ENCODE results near the gene MS4A12.
"Not testable (repeated sequence)": the region's sequence is repeated elsewhere in the genome, so short reads cannot be mapped to it uniquely, and the experiment has no call there.

MS4A12 gene

GRCh38 chr11:60512651-60513225, 20.2 kb downstream of the MS4A12 start:
- no peak for DNase-seq (ENCODE audit: low spot score)

- DNase-seq (ENCODE audit: low spot score): no peak
Observed at GRCh38 chr11:60513496-60514460, 21.2 kb downstream of the MS4A12 start.

GRCh38 chr11:60515144-60515855, 22.7 kb downstream of the MS4A12 start, which contains the start of gene MS4A13:
MS4A13 (plus strand) TSS chr11:60515392; CDS start chr11:60518084, 2,692 bp downstream.
- no peak for DNase-seq (ENCODE audit: low spot score)

GRCh38 chr11:60528465-60528864, 35.9 kb downstream of the MS4A12 start:
- DNase-seq (ENCODE audit: low spot score): no peak

DNA sequence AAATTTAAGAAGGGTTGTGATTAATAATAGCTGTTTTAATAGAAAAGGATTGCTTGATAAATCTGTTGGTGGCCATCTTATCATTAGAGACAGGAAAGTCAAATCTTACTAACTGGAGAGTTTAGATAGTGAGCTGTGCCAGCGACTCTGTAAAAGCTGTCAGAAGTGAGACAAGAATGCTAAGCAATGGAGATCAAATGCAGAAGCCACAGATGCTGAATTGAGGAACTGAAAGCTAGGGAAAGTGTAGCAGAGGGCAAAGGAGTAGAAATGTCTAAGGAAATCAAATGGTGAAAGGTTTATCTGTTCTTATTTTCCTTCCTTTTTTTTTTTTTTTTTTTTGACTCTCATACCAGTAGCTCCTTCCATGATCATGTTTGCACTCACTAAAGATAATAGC, 36.4 kb downstream of the MS4A12 start:
- DNase-seq (ENCODE audit: low spot score): no peak

DNA sequence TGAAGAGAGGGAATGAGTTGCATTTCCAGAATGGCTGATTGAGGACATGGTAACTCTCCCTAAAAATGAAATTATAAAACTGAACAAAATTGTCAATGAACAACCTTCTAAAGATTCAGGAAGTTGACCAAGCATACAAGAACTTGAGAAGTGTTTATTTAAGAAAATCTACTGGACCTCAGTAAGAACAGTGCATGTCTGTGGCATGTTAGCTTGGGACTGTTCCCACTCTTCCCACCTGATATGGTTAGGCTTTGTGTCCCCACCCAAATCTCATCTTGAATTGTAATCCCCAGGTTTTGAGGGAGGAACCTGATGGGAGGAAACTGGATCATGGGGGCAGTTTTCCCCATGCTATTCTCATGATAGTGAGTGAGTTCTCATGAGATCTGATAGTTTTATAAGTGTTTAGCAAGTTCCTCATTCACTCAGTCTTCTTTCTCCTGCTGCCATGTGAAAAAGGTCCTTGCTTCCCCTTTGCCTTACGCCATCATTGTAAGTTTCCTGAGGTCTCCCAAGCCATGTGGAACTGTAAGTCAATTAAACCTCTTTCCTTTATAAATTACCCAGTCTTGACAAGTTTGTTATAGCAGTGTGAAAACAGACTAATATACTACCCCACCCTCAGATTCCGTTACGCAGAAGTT, 38.0 kb downstream of the MS4A12 start:
- DNase-seq (ENCODE audit: low spot score): no peak

DNA sequence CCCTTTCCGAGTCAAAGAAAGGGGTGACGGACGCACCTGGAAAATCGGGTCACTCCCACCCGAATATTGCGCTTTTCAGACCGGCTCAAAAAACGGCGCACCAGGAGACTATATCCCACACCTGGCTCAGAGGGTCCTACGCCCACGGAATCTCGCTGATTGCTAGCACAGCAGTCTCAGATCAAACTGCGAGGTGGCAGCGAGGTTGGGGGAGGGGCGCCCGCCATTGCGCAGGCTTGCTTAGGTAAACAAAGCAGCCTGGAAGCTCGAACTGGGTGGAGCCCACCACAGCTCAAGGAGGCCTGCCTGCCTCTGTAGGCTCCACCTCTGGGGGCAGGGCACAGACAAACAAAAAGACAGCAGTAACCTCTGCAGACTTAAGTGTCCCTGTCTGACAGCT, 39.8 kb downstream of the MS4A12 start:
- DNase-seq (ENCODE audit: low spot score): not testable (repeated sequence)

DNA sequence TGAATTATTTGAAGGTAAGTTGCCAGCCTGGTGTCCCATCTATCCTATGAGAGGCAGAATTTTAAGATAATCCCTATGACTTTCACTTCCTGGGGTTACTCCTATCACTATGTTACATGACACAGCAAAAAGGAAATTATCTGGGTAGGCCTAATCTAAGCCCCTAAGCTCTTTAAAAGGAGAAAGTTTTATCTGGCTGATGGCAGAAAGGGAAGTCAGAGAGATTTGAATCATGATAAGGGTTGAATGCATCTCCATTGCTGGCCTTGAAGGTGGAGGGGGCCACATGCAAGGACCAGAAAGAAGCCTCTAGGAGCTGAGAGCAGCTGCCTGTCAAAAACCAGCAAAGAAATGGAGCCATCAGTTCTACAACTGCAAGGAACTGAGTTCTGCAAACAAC, 46.0 kb downstream of the MS4A12 start:
- not testable (repeated sequence) for DNase-seq (ENCODE audit: low spot score)

GRCh38 chr11:60544077-60544476, 51.5 kb downstream of the MS4A12 start:
- no peak for DNase-seq (ENCODE audit: low spot score)

Data from COLO829 (cell line).